ENCODE data around the gene XKR3. TPM values are rescaled to one million over a fixed set of nuclear protein-coding genes. Genes with fewer than 3 reads are reported as not detected.

Gene XKR3
- total RNA-seq, 1 experiment from 2014 or later, result not detected

DNA sequence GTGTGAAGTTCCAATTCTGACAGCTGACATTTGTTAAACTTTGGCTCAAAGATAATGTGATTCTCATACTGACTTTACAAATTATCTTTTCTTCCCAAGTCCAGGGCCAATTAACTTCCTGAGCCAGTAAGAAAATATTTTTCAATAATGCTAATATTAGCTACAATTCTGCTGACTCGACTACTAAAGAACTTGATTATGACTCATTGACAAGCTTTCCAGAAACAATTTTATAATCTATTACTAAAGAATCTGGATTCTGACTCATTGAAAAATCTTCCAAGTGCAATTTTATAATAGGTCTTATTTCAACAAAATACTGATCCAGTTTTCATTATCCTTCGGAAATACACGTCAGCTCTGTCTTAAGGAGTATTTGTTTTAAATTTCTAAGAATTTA lies 12.9 kb upstream of the XKR3 start:
- TF ChIP-seq EZH2 (IDR thresholded peaks at IDR 0.05; ENCODE audit: low read length, unreplicated experiment) (no peak), EZH2phosphoT487 (IDR thresholded peaks at IDR 0.05; ENCODE audit: borderline replicate concordance, low read length) (no peak)
- TF ChIP-seq, protein P1, sequence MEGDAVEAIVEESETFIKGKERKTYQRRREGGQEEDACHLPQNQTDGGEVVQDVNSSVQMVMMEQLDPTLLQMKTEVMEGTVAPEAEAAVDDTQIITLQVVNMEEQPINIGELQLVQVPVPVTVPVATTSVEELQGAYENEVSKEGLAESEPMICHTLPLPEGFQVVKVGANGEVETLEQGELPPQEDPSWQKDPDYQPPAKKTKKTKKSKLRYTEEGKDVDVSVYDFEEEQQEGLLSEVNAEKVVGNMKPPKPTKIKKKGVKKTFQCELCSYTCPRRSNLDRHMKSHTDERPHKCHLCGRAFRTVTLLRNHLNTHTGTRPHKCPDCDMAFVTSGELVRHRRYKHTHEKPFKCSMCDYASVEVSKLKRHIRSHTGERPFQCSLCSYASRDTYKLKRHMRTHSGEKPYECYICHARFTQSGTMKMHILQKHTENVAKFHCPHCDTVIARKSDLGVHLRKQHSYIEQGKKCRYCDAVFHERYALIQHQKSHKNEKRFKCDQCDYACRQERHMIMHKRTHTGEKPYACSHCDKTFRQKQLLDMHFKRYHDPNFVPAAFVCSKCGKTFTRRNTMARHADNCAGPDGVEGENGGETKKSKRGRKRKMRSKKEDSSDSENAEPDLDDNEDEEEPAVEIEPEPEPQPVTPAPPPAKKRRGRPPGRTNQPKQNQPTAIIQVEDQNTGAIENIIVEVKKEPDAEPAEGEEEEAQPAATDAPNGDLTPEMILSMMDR (conservative IDR thresholded peaks at IDR 0.05; ENCODE audit: low read depth, low read length), result no peak
- no peak overlapping the region for H2AFZ ChIP-seq (ENCODE audit: low read length)
- H3K36me3 ChIP-seq (ENCODE audit: low read depth, low read length), result no peaks in the 10 kb centered on the region
- no peak overlapping the region for H3K27ac ChIP-seq (ENCODE audit: low read length)
- no TSS peak for BruUV-seq (replicated peaks)
- H3K9me3 ChIP-seq (ENCODE audit: low read length), result no peaks in the 10 kb centered on the region
- no peak overlapping the region for H3K9ac ChIP-seq (ENCODE audit: low read length)
- intact Hi-C loops (cut with micrococcal nuclease), result no loop called here
- H3K9me2 ChIP-seq (replicated peaks; ENCODE audit: low read length), result no peaks in the 10 kb centered on the region
- no peak for ATAC-seq
- peak; percentile 8 for DNase-seq
- no peak overlapping the region for H3K4me3 ChIP-seq (ENCODE audit: low read length)
- ChIA-PET POLR2A (ENCODE audit: unreplicated experiment) (no interaction called here), CTCF (no interaction called here)
- H3K4me1 ChIP-seq (ENCODE audit: insufficient read depth, low read length), result no peaks in the 10 kb centered on the region
- H4K20me1 ChIP-seq (ENCODE audit: low read length), result no peaks in the 10 kb centered on the region
- no peak overlapping the region for H3K4me2 ChIP-seq (ENCODE audit: low read length)
- no peaks in the 10 kb centered on the region for H3F3A ChIP-seq (ENCODE audit: low read length, unreplicated experiment)
- H3K79me2 ChIP-seq (ENCODE audit: low read length), result no peaks in the 10 kb centered on the region
- no peaks in the 10 kb centered on the region for H3K27me3 ChIP-seq (ENCODE audit: low read length)

DNA sequence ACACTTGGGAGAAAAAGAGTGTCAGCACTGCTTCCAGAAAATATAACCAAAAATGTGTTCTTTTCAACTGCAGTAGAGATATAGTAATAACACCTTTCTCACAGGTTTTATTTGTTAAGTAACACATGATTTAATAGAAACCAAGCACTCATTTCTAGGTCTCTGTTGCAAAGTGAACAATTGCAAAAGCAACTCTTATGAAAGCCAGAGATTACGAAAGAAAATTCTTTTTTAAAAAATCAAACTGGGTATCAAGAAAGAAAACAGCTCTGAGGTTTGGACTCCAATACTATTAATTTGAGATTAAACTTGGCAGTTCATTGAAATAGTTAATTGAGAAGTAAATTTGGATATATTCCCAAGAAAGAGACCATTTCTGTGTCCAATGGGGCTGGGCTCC lies 9.8 kb upstream of the XKR3 start:
- DNase-seq (no peak), ATAC-seq (no peak)
- H3K4me2 ChIP-seq (ENCODE audit: low read length), result no peak overlapping the region
- H3K27ac ChIP-seq (ENCODE audit: low read length), result no peak overlapping the region
- H3K27me3 ChIP-seq (ENCODE audit: low read length), result no peaks in the 10 kb centered on the region
- no peak overlapping the region for H2AFZ ChIP-seq (ENCODE audit: low read length)
- no peaks in the 10 kb centered on the region for H3K4me1 ChIP-seq (ENCODE audit: insufficient read depth, low read length)
- H4K20me1 ChIP-seq (ENCODE audit: low read length), result no peaks in the 10 kb centered on the region
- H3F3A ChIP-seq (ENCODE audit: low read length, unreplicated experiment), result no peaks in the 10 kb centered on the region
- no TSS peak for BruUV-seq (replicated peaks)
- POLR2A ChIA-PET (ENCODE audit: unreplicated experiment), result no interaction called here
- no peaks in the 10 kb centered on the region for H3K79me2 ChIP-seq (ENCODE audit: low read length)
- H3K4me3 ChIP-seq (ENCODE audit: low read length), result no peak overlapping the region
- H3K9me3 ChIP-seq (ENCODE audit: low read length), result no peaks in the 10 kb centered on the region
- H3K9ac ChIP-seq (ENCODE audit: low read length), result no peak overlapping the region
- TF ChIP-seq, protein P1 (conservative IDR thresholded peaks at IDR 0.05; ENCODE audit: low read depth, low read length), result no peak
- no peak for TF ChIP-seq EZH2 (IDR thresholded peaks at IDR 0.05; ENCODE audit: low read length, unreplicated experiment)
- TF ChIP-seq EZH2phosphoT487 (IDR thresholded peaks at IDR 0.05; ENCODE audit: borderline replicate concordance, low read length), result no peak
- H3K9me2 ChIP-seq (replicated peaks; ENCODE audit: low read length), result no peaks in the 10 kb centered on the region
- CTCF ChIA-PET, result no interaction called here
- intact Hi-C loops (cut with micrococcal nuclease), result no loop called here
- H3K36me3 ChIP-seq (ENCODE audit: low read depth, low read length), result no peaks in the 10 kb centered on the region

DNA sequence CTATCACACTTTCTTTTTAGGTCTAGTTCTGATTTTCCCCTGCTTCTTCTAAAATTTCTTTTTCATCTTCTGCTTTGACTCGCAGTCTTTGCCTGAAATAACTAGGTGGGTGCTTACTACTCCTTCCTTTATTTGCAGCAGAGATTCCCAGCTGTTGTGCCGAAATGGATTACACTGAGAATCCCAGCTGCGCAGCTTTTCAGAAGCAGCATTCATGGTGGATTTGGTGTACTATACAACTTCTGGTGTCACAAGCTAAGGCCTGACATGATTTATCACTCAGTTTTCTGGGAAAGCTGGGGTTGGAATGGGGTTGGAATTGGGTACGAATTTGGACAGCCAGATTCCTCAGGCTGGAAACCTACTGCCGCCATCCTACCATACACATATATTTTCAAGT lies 6.0 kb upstream of the XKR3 start:
- no peak overlapping the region for H3K4me2 ChIP-seq (ENCODE audit: low read length)
- ChIA-PET CTCF (no interaction called here), POLR2A (ENCODE audit: unreplicated experiment) (no interaction called here)
- no peak overlapping the region for H3K4me3 ChIP-seq (ENCODE audit: low read length)
- TF ChIP-seq EZH2phosphoT487 (IDR thresholded peaks at IDR 0.05; ENCODE audit: borderline replicate concordance, low read length) (no peak), EZH2 (IDR thresholded peaks at IDR 0.05; ENCODE audit: low read length, unreplicated experiment) (no peak)
- TF ChIP-seq, protein P1 (conservative IDR thresholded peaks at IDR 0.05; ENCODE audit: low read depth, low read length), result no peak
- H3K4me1 ChIP-seq (ENCODE audit: insufficient read depth, low read length), result no peaks in the 10 kb centered on the region
- no peaks in the 10 kb centered on the region for H3K79me2 ChIP-seq (ENCODE audit: low read length)
- H3K27me3 ChIP-seq (ENCODE audit: low read length), result no peaks in the 10 kb centered on the region
- H3K27ac ChIP-seq (ENCODE audit: low read length), result no peak overlapping the region
- DNase-seq (no peak), ATAC-seq (no peak)
- H3K9me3 ChIP-seq (ENCODE audit: low read length), result no peaks in the 10 kb centered on the region
- no peaks in the 10 kb centered on the region for H3K36me3 ChIP-seq (ENCODE audit: low read depth, low read length)
- H4K20me1 ChIP-seq (ENCODE audit: low read length), result no peaks in the 10 kb centered on the region
- no TSS peak for BruUV-seq (replicated peaks)
- no peak overlapping the region for H3K9ac ChIP-seq (ENCODE audit: low read length)
- no peak overlapping the region for H2AFZ ChIP-seq (ENCODE audit: low read length)
- no peaks in the 10 kb centered on the region for H3F3A ChIP-seq (ENCODE audit: low read length, unreplicated experiment)
- no peaks in the 10 kb centered on the region for H3K9me2 ChIP-seq (replicated peaks; ENCODE audit: low read length)
- intact Hi-C loops (cut with micrococcal nuclease), result no loop called here
